ENCODE data around the gene CEP97.
"Not testable (repeated sequence)": the region's sequence is repeated elsewhere in the genome, so short reads cannot be mapped to it uniquely, and the experiment has no call there.

Gene CEP97

DNA sequence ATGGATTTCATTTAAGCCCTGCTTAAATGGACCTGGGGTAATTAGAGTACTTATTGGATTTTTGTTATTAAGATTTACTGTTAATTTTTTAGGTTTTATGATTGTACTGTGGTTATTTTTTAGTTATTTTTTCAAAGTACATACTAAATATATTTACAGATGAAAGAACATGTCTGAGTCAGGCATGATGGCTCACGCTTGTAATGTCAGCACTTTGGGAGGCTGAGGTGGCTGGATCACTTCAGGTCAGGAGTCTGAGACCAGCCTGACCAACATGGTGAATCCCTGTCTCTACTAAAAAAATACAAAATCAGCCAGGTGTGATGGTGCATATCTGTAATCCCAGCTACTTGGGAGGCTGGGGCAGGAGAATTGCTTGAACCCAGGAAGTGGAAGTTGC lies 21.7 kb upstream of the CEP97 start:
- no peak for DNase-seq

DNA sequence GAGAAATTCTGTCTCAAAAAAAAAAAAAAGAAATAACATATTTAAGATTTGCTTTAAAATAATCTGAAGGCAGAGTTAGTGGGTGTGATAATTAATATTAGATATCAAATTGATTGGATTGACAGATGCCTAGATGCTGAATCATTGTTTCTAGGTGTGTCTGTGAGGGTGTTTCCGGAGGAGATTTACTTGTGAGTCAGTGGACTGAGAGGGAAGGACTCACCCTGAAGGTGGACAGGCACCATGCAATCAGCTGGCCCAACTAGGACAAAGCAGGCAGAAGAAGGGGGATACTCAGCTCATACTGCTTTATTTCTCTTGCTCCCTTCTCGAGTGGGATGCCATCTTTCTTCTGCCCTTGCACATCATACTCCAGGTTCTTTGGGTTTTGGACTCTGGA lies 21.2 kb upstream of the CEP97 start:
- DNase-seq, result no peak

DNA sequence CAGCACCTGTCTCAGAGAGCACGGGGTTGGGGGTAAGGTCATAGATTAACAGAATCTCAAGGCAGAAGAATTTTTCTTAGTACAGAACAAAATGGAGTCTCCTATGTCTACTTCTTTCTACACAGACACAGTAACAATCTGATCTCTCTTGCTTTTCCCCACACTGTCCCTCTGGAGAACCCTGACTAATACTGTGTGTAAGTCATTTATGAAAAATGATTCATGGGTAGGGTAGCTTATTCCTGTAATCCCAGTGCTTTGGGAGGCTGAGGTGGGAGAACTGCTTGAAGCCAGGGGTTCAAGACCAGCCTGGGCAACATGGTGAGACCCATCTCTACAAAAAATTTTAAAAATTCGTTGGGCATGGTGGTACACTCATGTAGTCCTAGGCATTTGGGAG lies 19.8 kb upstream of the CEP97 start:
- not testable (repeated sequence) for DNase-seq

DNA sequence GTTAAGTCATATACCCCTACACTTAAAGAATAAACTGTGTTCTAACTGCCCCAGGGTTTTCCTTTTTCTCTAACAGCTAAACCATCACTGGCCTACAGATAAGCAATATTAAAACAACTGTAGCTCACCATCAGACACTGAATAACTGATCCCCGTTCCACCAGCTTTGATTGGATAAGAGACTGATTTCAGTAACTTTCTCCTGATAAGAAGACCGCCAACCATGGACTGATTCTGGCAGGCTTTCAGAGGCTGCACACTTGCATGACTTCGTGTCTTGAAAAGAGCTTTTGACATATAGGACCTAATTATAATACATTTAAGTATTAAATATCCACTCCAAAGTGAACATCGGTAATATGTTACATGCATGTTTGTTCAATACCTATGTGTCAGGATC lies 15.3 kb upstream of the CEP97 start:
- DNase-seq, result no peak

DNA sequence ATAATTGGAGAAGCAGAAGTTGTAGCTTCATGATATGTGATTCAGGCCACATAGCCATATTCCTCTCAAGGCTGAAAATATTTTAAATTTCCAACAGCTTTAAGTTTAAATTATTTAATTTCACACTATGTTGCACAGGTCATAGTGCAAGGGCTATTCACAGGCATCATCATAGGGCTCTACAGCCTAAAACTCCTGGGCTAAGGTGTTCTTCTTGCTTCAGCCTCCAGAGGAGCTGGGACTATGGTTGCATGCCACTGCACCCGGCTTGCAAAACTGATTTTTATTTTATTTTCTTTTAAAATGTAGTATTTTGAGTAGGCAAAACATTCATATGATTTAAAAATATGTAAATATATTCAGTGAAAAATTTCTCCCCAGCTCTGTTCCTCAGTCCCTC lies 6.0 kb upstream of the CEP97 start:
- no peak for DNase-seq

DNA sequence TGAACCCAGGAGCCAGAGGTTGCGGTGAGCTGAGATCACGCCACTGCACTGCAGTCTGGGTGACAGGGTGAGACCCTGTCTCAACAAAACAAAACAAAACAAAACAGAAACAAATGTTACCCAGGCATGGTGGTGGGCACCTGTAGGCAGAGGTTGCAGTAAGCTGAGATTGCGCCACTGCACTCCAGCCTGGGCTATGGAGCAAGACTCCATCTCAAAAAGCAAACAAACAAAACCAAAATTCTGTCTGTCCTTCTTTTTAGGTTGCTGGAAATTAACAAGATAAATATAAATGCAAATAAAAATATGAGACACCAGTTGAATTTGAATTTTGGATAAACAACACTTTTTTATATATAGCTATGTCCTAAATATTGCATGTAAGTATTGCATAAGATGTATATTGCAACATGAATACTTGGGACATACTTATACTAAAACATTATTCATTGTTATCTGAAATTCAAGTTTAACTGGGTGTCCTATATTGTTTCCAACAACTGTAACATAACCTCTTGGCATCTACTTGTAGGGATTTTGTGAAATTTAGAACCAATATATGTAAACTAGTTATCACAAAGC lies 4.7 kb upstream of the CEP97 start:
- DNase-seq, result no peak

DNA sequence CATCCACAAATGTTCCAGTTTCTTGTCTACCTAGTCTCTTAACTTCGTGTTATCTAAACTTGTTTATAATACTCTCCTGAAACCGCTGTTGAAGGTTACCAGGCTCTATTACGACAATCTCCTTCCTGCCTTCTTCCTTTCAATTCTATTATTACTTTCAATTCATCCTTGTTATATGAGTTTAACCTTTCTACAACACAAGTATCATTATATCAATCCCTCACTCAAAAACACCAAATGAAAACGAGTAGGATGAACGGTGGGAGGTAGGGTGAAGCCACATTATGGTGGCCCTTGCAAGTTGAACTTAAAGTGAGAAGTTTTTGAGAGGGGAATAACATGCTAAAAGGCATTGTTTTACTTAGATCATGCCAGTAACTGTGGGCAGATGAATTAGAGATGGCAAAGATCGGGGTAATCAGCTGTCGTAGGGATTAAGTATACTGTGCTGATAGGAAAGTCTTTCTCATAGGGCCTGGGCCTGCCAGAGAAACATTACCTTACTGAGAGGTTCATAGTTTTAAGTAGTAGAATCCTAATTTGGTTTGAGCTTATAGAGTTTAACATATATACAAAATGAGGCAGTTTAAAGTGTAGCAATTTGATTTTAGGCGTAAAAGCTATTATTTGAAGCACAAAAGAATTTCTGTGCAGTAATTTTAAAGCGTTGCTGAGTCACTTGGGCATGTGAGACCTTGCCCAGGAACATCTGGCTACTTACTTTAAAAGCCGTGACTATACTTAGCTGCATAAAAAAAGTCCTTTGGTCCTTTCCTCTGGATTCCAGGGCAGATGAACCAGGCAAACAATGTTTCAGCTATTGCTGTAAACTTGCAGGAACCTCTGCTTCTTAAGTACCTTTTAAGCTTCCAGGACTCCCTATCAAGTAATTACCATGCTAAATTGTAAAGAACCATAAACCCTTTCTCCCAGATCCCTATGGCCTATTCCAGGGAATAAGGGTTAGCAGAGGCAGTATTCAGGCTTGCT lies 3.3 kb upstream of the CEP97 start:
- peak; percentile 35 for DNase-seq

DNA sequence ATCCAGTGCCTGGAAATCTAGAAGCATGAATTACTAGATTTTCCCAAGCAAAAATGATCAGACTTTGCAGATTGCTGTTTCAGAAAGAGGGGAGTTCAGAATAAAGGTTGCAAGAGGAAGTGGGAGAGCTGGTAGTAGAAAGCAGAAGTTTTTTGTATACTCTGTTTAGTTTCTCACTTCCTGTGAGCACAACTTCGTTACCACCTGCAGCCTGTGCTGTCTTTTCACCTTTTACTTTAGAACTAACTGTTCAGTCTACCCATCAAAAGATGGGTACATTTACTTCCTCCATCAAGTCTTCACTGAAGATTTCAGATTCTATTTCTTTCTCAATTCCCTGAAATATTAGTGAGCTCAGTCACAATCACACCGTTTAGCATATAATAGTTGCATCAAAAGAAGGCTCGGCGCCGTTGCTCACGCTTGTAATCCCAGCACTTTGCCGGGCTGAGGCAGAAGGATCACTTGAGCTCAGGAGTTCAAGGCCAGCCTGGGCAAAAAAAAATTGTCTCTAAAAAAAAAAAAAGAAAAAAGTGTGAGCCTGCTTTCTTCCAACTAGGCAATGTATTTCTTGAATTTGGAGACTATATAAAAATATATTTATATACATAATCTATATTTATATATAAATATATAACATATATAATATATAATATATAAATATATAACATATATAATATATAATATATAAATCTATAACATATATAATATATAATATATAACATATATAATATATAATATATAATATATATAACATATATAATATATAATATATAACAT lies 1.8 kb upstream of the CEP97 start:
- DNase-seq, result no peak

DNA sequence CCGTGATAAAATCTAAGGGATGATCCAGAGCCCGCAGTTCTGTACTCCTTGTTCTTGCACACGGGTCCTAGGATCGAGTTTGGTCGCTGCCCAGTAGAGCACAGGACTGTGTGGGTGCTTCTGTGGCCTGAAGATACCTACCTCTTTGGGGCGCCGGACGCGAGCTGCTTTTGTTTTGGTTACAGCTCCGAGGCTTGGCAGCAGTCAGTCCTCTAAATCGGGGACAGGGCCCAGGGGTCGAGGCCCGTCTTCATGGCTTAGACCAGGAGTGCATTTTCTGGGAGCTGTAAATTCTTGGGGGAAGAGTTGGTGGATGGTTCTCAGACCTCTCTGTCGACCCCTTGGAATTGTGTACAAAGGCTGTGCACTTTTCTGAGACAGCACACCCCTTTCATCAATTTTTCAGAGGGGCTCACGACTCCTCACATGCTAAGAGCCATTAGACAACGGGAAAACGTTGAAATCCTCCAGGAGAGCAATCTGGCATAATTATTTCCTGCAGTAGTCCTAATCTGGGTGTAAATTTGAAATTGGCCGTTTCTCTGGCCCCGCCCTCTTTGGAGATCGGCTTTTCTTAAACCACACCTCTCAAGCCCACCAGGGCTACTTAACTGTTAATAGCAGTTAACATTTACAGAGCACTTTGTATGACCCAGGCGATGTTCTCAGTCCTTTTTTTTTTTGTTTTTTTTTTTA lies 928 bp downstream of the CEP97 start:
- DNase-seq, result peak; percentile 15

DNA sequence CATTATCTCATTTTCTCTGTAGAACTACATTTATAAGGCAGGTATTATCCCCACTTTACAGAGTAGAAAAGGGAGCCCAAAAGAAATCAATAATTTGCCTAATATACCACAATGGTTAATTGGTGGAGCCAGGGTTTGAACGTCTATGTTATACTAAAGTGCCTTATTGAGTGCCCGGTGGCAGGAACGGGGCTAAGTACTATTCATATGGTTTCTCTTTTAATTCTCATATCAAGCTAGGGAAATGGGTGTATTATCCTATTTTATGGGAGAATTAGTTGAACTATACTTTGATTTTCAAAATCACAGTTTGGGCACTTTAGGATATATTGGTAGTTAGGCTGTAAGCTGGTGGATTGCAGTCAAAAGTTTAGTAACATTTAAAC lies 1.5 kb downstream of the CEP97 start:
- no peak for DNase-seq

DNA sequence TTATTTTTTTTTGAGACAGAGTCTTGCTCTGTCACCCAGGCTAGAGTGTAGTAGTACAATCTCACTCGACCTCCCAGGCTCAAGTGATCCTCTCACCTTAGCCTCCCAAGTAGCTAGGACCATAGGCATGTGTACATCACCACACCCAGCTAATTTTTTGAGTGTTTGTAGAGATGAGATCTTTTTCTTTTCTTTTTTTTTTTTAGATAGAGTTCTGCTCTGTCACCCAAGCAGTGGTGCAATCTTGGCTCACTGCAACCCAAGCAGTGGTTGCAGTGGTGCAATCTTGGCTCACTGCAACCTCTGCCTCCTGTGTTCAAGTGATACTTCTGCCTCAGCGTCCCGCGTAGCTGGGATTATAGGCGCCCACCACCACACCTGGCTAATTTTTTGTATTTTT lies 5.2 kb downstream of the CEP97 start:
- DNase-seq, result no peak

DNA sequence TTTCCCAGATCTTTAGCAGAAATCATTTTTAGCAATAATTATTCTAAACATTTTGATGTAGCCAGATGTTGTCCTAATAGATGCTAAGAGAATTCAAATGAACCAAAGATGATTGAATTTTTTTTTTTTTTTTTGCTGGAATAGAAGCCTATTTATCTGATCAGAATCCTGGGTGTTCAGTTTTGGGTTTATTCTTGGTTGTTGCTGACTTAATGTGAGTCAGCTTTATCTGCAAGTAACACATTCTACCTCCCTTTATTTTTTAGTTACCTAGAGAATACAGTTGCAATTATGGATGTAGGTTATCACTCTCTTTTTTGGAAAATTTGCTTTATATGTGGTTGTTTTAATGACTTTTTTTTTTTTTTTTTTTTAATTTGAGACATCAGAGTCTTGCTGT lies 6.4 kb downstream of the CEP97 start:
- no peak for DNase-seq

DNA sequence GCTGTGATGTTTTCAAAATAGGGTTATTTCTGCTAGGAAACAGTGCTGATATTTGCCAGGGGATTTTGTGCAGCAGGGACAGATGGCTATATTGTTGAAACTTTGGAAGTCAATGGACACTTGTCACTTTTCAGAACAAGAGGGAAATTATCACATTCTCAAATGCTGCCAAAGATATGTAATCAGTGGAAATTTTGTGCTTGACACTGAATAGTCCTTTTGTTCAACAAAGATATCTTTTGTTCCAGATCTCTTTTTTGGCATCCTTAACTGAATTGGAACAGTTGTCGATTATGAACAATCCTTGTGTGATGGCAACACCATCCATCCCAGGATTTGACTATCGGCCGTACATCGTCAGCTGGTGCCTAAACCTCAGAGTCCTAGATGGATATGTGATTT lies 7.8 kb downstream of the CEP97 start:
- no peak for DNase-seq

DNA sequence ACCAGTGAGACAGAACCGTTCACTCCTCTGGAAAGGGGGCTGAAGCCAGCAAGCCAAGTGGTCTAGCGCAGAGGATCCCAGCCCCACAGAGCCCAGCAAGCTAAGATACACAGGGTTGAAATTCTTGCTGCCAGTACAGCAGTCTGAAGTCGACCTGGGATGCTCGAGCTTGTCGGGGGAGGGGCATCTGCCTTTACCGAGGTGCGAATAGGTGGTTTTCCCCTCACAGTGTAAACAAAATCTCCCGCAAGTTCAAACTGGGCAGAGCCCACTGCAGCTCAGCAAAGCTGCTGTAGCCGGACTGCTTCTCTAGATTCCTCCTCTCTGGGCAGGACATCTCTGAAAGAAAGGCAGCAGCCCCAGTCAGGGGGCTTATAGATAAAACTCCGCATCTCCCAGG lies 11.4 kb downstream of the CEP97 start:
- DNase-seq, result no peak

DNA sequence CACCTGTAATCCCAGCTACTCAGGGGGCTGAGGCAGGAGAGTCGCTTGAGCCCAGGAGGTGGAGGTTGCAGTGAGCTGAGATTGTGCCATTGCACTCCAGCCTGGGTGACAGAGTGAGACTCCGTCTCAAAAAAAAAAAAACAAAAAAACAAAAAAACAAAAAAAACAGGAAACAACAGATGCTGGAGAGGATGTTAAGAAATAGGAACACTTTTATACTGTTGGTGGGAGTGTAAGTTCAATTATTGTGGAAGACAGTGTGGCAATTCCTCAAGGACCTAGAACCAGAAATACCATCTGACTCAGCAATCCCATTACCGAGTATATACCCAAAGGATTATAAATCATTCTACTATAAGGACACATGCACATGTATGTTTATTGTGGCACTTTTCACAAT lies 17.5 kb downstream of the CEP97 start:
- DNase-seq, result not testable (repeated sequence)

DNA sequence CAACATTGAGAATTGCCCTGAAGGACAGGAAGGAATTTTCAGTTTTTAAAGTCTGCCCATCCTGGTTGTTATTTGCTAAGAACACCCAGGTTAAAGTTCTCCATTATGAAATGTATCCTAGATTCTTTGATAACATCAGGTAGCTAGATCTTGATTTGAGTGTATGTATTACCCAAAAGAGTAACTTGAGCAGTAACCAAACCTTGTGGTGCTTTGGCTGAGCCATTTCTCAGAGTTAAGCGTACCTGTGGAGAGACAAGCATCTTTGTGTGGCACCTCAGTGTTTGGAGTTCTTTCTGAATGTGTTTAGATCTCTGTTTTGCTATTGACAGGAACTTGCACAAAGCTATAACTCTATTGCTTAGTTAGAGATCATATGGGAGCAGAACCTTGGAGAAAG lies 20.4 kb downstream of the CEP97 start:
- DNase-seq, result no peak

DNA sequence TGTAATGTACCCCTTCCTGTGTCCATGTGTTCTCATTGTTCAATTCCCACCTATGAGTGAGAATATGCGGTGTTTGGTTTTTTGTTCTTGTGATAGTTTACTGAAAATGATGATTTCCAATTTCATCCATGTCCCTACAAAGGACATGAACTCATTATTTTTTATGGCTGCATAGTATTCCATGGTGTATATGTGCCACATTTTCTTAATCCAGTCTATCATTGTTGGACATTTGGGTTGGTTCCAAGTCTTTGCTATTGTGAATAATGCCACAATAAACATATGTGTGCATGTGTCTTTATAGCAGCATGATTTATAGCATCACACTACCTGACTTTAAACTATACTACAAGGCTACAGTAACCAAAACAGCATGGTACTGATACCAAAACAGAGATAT lies 21.5 kb downstream of the CEP97 start:
- not testable (repeated sequence) for DNase-seq

DNA sequence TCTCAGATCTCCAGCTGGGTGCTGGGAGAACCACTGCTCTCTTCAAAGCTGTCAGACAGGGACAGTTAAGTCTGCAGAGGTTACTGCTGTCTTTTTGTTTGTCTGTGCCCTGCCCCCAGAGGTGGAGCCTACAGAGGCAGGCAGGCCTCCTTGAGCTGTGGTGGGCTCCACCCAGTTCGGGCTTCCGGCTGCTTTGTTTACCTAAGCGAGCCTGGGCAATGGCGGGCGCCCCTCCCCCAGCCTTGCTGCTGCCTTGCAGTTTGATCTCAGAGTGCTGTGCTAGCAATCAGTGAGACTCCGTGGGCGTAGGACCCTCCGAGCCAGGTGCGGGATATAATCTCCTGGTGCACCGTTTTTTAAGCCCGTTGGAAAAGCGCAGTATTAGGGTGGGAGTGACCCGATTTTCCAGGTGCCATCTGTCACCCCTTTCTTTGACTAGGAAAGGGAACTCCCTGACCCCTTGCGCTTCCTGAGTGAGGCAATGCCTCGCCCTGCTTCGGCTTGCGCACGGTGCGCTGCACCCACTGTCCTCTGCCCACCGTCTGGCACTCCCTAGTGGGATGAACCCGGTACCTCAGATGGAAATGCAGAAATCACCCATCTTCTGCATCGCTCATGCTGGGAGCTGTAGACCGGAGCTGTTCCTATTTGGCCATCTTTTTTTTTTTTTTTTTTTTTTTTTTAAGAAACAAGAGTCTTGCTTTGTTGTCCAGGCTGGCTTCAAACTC lies 29.1 kb downstream of the CEP97 start:
- not testable (repeated sequence) for DNase-seq

DNA sequence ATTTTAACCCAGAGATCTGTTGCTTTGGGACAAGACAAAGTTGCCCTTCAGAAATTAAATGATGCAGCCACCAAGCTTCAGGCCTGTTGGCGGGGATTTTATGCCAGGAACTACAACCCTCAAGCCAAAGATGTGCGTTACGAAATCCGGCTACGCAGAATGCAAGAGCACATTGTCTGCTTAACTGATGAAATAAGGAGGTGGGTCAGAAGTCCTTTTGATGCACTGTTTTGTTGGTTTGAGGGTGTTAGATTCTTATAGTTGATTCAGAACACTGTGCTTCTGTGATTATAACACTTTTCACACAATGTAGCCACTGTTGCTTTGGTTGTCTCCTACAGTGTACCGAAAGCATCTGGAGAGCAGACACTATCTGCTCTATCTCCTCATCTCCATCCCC lies 33.8 kb downstream of the CEP97 start:
- no peak for DNase-seq

DNA sequence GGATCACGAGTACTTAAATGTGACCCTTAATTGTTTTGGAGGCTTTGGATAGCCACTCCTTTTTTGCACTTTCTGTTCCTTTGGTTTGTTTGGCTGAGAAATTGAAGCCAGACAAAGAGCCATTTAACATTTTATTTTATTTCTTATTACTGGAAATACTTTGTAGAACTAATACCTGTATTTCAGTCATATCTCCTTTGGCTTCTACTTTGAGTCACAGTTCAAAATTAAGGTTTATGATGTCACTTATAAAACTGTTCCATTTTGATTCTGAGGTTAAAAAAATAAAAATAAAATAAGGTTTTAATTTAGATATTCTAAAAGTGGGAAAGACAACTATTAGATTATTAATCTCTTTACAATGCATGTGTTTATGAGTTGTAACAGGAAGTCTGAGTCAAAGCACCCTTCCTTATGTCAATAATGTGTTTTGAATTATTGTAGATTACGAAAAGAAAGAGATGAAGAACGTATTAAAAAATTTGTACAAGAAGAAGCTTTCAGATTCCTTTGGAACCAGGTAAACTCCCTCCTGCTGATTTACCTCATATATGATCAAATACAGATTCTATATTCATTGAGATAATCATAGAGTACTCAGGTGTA lies 37.7 kb downstream of the CEP97 start:
- DNase-seq, result no peak

DNA sequence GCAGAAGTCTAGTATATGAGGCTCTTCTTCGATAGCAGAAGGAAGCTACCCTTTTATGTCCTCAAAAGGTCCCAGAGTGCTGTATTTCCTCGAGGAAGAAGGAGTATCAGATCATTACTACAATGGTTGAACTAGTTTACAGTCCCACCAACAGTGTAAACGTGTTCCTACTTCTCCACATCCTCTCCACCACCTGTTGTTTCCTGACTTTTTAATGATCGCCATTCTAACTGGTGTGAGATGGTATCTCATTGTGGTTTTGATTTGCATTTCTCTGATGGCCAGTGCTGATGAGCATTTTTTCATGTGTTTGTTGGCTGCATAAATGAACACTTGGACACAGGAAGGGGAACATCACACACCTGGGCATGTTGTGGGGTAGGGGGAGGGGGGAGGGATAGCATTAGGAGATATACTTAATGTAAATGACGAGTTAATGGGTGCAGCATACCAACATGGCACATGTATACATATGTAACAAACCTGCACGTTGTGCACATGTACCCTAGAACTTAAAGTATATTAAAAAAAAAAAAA lies 53.4 kb downstream of the CEP97 start:
- DNase-seq, result not testable (repeated sequence)

Measured in NCI-H2171 (cell line).